DMS53 treated with DMSO at 0.1 percent for 48 hours (cell line): Measurements from ENCODE around the gene UBASH3A.

Experiments used
- DNase-seq: peaks from one replicate; lab custom pipeline; 2025; ENCODE audit not compliant: unreplicated experiment; lab: John Stamatoyannopoulos, UW

Gene UBASH3A

DNA sequence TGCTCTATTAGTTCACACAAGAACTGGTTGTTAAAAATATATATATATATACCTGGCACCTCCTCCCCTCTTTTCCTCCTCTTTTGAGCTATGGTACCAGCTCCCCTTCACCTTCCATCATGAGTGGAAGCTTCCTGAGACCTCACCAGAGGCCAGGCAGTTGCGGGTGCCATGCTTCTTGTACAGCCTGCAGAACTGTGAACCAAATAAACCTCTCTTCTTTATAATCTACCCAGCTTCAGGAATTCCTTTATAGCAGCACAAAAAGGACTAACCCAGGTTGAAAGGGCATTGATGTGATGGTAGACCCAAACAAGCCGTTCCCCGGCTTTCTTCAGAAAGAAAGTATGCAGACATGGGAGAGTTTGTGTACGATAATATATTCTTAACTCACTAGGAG lies 77.5 kb downstream of the UBASH3A start:
- no peak for DNase-seq

DNA sequence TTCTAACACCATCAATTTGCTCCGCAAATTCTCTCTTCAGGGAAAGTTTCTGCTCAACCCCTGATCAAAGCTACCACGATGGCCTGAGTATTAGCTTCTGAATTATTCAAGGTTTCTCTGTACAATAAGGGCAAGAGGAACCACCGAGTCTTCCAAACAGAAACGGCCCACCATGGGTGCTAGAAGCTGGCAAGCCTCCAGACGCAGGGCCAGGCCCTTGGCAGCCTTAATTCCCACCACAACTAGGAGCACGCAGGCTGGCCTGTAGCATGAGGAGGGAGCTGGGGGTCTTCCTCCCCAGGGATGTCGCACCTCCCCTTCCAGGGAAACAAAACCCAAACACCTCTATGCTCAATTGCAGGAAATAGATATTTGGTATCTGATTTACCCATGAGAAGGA lies 81.3 kb downstream of the UBASH3A start:
- no peak for DNase-seq

DNA sequence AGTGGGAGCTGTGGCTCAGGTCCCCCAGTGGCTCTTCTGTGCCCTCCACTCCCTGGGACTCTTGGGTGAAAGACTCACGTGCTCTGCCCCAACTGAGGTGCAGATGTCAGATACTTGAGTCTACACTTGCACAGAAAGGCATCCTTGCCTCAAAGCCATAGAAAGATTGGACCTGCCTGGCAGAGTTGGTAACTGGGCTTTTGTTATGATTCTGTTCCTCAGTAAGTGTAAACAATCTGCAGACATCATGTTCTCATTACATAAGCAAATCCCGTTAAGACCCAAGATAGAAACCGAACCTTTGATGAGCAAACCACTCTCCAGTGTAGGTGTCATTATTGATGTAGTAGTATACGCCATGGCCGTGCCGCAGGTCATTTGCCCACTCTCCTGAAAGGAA lies 82.4 kb downstream of the UBASH3A start:
- DNase-seq, result no peak

DNA sequence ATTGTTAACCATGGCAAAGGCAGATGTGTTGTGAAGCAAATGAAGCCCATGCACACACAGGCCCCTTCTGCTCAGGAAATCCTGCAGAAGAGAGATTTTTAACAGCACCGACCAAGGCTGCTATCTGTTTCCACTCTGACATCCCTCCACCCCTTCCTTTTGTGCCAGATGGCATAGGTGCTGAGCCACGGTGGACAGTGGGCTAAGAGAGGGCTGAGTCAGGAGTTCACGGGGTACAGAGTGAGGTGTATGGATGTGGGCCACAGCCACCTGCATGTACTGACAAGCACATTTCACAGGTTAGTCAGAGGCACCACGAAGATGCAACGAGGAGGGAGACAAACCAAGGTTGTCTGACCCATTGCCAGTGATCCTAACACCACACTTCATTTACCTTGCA lies 82.8 kb downstream of the UBASH3A start:
- no peak for DNase-seq

DNA sequence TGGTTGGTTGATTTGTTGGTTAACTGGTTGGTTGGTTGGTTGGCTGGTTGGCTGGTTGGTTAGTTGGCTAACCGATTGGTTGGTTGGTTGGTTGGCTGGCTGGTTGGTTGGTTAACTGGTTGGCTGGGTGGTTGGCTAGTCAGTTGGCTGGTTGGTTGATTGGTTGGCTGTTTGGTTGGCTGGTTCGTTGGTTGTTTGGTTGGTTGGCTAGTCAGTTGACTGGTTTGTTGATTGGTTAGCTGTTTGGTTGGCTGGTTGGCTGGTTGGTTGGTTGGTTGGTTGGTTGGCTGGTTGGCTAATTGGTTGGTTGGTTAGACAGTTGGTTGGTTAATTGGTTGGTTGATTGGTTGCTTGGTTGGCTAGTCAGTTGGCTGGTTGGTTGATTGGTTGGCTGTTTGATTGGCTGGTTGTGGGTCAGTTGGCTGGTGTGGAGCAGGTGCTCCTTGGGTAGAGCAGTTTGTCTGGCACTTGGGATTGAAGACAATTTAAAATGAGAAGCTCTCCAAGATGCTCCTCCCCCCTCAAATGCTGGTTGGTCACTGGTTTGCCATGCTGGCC lies 85.4 kb downstream of the UBASH3A start:
- DNase-seq, result no peak

DNA sequence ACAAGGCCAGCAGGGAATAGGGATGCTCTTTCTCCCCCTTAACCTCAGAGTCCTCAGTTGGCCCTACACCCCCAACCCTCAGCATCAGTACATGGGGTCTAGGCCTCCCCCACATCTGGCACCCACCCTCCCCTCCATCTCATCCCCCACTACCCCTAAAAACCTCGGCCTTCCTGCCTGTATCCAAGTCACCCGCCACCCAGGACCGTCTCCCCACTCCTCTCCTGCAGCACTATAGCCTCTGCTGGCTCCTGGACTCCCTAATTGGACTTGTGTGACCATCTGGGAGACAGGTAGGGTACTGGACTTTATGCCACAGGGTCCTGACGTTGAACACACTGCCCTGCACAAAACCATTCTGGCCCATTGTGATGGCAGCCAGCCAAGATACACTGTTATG lies 86.3 kb downstream of the UBASH3A start:
- no peak for DNase-seq

DNA sequence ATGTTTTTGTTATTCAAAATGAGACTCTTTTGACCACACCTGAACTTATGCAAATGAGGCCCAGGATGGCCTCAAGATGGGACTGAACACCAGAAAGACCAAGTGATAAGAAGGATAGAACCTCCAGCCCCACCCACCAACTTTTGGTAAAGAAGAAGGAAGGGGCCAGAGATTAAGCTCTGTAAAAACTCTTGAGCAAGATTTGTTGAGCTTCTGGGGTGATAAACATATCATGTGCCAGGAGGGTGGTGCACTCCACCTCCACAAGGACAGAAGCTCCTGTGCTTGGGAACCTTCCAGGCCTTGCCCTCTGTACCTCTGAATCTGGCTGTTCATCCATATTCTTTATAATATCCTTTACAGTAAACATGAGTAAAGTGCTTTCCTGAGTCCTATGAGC lies 87.0 kb downstream of the UBASH3A start:
- no peak for DNase-seq

DNA sequence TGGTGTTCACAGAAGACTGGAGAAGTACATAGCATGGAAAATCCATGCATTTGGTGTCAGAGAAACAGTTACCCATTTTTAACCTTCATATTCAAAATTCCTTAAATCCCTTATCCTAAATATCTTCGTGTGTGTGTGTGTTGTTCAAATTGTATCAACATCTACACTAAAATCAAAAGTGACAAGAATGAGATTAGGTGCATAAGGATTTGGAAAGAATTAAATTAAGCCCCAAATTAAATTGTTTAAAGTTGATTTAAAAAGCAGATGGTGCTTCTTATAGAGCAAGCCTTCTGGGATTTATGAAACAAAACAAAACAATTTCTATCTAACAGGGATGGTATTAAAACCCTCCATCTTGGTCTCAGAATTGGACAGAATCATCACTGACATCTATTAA lies 87.6 kb downstream of the UBASH3A start:
- no peak for DNase-seq

DNA sequence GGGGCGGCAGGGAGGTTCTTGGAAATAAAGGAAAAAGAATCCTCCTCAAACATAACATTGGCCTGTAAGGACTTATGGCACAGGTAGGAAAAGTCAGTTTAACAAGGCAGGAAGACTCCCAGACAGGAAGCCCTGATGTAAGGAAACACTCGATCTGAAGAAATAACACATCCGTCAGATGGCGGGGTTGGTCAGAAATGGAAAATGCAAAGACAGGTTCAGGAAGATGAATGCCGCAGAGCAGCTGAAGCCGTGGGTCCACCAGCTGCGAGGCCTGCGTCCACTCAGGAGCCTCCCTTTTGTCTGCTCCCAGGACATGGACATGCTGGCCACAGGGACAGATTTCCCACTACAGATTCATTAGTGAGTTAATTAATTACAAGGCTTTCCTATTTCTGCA lies 88.5 kb downstream of the UBASH3A start:
- no peak for DNase-seq

DNA sequence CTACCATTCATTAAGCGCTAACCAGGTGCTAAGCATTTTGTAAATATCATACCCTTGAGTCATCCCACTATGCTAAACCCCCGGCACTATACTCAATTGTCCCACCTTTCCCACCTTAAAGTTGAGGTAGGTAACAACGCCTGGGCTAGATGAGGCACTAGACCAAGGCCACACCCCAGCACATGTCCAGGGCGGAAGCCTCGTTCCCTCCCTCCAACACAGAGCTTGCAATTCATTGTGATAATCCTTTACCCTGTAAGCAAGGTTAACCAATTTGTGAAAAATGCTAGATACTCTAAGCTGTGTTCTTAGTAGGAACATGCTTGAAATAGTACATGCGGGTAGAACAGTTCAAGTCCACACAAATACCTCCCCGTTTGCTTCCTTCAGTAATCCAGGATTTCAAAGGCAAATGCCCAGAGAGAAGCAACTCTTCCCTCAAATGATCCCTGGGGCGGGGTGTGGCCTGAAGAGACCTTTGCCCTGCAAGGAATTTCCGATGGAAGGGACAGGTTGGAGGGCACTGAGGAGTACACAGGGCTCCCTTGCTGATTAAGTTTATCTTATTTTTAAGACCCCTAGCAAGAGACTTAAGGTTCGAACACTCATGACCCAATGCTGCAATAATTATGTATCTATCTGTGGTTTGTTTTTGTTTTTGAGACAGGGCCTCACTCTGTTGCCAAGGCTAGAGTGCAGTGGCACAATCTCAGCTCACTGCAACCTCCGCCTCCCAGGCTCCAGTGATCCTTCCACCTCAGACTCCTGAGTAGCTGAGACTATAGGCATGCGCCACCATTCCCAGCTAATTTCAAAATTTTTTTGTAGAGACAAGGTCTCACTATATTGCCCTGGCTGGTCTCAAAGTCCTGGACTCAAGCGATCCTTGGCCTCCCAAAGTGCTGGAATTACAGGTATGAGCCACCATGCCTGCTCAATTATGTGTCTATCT lies 89.7 kb downstream of the UBASH3A start:
- DNase-seq, result no peak

DNA sequence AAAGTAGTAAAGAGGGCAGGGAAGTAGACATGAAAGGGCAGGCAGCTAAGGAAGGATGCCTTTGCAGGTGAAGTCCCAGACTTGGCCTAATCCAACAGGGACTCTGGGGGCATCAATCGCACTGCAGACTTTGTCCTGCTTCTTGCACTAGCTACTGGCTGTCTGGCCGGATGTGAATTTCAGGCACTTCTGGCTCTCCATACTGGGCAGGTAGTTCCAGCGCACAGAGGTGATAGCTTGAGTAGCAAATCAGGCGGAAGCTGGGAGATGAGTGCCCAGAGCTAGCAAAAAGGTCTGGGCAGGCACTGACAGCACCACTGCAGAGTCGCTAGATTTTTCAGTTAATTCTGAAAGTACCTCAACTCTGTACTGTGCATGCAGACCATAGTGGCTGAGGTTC lies 91.3 kb downstream of the UBASH3A start:
- DNase-seq, result no peak

DNA sequence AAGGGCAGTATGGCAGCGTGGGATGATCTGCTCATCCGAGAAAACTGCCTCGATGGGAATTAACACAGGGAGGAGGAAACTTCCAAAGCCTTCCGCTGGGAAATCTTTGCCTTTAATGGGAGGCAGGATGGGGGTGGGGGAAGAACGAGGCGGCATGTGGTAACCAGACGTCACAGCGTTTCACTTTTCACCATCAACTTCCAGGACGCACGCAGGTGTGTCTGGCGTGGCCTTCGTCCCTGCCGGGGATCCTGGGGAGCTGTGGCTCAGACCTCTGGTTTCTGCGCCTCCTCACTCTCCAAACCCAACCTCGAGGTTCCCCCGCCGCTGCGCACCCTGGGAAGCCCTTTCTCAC lies 92.0 kb downstream of the UBASH3A start:
- no peak for DNase-seq

DNA sequence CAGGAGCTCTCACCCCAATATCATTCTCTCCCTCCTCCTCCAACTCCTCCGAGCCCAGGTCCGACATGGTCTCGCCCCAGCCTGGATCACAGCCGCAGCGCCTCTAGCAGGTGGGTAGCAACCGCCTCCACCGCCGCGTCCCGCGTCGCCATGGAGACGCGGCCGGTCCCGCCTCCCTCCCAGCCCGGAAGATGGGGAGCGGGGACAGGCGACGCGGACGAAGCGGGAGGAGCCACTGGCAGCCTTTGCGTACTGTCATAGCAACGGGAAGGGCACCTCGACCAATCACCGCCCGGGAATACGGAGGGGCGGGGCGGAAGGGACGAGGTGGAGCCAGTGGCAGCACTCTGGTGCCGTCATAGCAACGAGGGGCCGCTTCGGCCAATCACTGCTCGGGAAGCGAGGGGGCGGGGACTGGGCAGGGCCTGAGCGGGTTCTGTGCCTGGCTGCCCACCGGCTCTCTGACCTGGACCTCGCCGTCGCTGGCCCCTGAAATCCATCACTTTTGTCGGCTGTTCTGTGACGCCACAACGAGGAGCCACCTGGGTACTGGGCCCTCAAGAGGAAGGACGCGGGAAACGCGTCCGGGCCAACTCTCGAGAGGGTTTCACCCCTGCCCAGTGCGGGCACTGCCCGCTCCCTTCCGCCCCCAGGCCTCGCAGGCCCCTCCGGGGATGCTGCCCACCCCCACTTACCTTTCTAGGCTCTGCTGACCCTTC lies 92.6 kb downstream of the UBASH3A start, which contains the start of gene RSPH1:
TSS of gene RSPH1 (minus strand) at position 105 of the 719 bp plus-strand sequence. CDS start at position 67, 38 bp downstream.
- DNase-seq, result peak; percentile 91

DNA sequence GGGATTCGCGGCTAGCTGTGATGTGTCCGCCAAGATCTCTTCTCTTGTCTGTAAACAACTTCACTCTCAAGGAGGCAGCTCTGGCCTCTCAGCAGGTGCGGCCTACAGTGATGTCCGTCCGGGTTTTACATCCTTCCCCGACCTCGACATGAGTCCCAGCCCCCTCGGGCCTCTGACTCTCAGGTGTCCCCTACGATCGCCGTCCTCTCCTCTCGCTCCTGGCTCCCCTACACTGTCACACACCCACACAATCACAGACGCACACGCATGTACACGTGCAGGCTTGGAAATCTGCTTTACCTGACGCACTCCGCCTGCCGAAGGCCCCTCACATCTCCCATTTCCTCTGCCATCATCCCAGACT lies 93.1 kb downstream of the UBASH3A start:
- DNase-seq, result peak; percentile 5
